Activated CD8-positive, alpha-beta T cell treated with anti-CD3 and anti-CD28 coated beads for 36 hours (primary cell): ENCODE results near the gene DCUN1D4. TPM values are rescaled to one million over a fixed set of nuclear protein-coding genes. Genes with fewer than 3 reads are reported as not detected.

Experiments used
- ATAC-seq: fragments of 200-7000 bp; cut with Tn5 transposase; one replicate; pipeline ENCODE4 v1.10.0; 2021; ENCODE audit warnings: mild to moderate bottlenecking, moderate library complexity
- CTCF ChIA-PET: fragments of 350-600 bp; sonication (Branson Sonifier 250); formaldehyde crosslinking; loops from one replicate; lab custom pipeline; 2021; ENCODE audit warnings: antibody characterized with exemption; lab: Charles Lee
- POLR2A ChIA-PET: fragments of 350-600 bp; sonication (Branson Sonifier 250); formaldehyde crosslinking; loops from one replicate; lab custom pipeline; 2021; ENCODE audit warnings: antibody characterized with exemption; lab: Charles Lee
- DNase-seq: peaks from one replicate; pipeline ENCODE4 v3.0.0-alpha.2; 2020
- H3K27ac Mint-ChIP-seq: one replicate; pipeline ENCODE4 v1.8.0; 2021; ENCODE audit warnings: mild to moderate bottlenecking, mixed read lengths
- H3K27me3 Mint-ChIP-seq: one replicate; pipeline ENCODE4 v1.8.0; 2021; ENCODE audit warnings: mixed read lengths
- H3K36me3 Mint-ChIP-seq: one replicate; pipeline ENCODE4 v1.8.0; 2021; ENCODE audit warnings: low read depth, mixed read lengths
- H3K4me1 Mint-ChIP-seq: one replicate; pipeline ENCODE4 v1.8.0; 2021; ENCODE audit warnings: low read depth, mixed read lengths
- H3K4me3 Mint-ChIP-seq: one replicate; pipeline ENCODE4 v1.8.0; 2021; ENCODE audit warnings: mild to moderate bottlenecking, moderate library complexity, mixed read lengths
- H3K9me3 Mint-ChIP-seq: one replicate; pipeline ENCODE4 v1.8.0; 2021; ENCODE audit warnings: mixed read lengths
- CTCF ChIP-seq: fragments of 200-600 bp; IDR thresholded peaks from one replicate; pipeline ENCODE4 v1.8.0; 2022; ENCODE audit warnings: antibody characterized with exemption, mild to moderate bottlenecking
- intact Hi-C: fragments of 100-400 bp; cut with micrococcal nuclease; formaldehyde crosslinking; loops from one replicate; pipeline ENCODE4 v1.10.0; 2022
- total RNA-seq, 2 experiments: library from RNA; stranded (reverse); gene quantifications; one replicate each; pipeline ENCODE4 v1.2.3, GENCODE V29; 2021

Gene DCUN1D4
- total RNA-seq, 2 experiments from 2014 or later, result 32.6 to 39.8 TPM

- intact Hi-C loops, result no loop called here
- H3K4me3 Mint-ChIP-seq, result no peak overlapping the region
- ATAC-seq (no peak), DNase-seq (no peak)
- H3K27ac Mint-ChIP-seq, result no peak overlapping the region
- H3K36me3 Mint-ChIP-seq, result no peaks in the 10 kb centered on the region
- TF ChIP-seq CTCF, result no peak
- H3K27me3 Mint-ChIP-seq, result peaks cover 4% of the 10 kb centered on the region
- ChIA-PET POLR2A (no interaction called here), CTCF (no interaction called here)
- peaks cover 1% of the 10 kb centered on the region for H3K9me3 Mint-ChIP-seq
- H3K4me1 Mint-ChIP-seq, result no peaks in the 10 kb centered on the region
Observed at GRCh38 chr4:51965862-51966261, 122.9 kb downstream of the DCUN1D4 start.

Other genes with a start within 250 kb of the DCUN1D4 start
- under 1 TPM in 1 of 2 experiments, not detected in 1; 0.09 TPM for gene LRRC66, start 177.2 kb downstream of the DCUN1D4 start, total RNA-seq
- gene SGCB, start 195.1 kb downstream of the DCUN1D4 start, total RNA-seq, result 1 to 10 TPM; 7.6 to 8.8 TPM
- under 1 TPM in 1 of 2 experiments, not detected in 1; 0.58 TPM for gene SPATA18, start 208.2 kb downstream of the DCUN1D4 start, total RNA-seq